Stimulated activated CD8-positive, alpha-beta memory T cell treated with anti-CD3 and anti-CD28 coated beads, Interleukin-7, amount 100 ng/mL, for 48 hours (primary cell): ENCODE measurements around the gene CACNA1G.

Experiments used
- DNase-seq, 2 donors: peaks; one replicate each; pipeline ENCODE4 v3.0.0-alpha.2; 2020; ENCODE audit warnings: low read depth in 1 of 2; ENCODE audit errors: extremely low read depth in 1 of 2

CACNA1G gene

DNA sequence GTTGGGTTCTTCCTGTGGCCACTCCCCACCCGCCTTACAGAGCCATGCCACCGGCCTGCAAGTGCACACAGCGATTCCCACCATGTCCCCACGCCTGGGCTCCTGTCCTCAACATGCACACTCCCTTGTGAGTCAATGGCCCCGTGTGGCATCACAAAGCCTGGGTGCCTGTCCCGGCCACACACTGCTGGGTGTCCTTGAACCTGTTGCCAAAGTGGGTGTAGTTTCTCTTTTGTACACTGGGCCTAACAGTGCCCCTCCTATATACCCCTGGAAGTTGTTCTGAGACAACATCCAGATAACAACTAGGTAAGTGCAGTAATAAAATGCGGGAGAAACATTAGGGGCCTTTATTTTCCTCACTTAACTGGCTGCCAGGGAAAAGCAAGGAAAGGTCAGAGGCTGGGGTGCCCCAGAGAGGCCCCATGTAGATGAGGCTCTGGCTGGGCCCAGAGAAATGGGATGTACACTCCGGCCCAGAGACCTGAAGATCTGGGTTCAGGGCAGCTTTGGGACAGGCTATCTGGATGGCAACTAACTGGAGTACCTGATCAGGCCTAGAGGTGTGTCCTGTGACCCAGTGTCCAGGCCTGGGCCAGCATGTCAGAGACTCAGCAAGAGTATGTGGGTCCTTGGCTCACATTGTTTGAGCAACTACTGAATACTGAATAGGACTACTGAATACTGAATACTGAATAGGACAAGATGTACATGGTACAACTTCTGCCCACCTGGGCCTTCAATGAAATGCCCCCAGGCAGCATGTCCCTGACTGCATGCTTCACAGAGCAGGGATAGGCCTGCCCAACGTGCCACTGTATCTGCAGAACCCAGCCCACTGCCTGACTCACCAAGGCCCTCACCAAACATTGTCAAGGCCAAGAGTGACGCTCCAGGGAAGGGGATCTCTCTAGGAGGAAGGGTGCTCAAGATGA is 82.5 kb downstream of the CACNA1G start:
- DNase-seq, result no peak

DNA sequence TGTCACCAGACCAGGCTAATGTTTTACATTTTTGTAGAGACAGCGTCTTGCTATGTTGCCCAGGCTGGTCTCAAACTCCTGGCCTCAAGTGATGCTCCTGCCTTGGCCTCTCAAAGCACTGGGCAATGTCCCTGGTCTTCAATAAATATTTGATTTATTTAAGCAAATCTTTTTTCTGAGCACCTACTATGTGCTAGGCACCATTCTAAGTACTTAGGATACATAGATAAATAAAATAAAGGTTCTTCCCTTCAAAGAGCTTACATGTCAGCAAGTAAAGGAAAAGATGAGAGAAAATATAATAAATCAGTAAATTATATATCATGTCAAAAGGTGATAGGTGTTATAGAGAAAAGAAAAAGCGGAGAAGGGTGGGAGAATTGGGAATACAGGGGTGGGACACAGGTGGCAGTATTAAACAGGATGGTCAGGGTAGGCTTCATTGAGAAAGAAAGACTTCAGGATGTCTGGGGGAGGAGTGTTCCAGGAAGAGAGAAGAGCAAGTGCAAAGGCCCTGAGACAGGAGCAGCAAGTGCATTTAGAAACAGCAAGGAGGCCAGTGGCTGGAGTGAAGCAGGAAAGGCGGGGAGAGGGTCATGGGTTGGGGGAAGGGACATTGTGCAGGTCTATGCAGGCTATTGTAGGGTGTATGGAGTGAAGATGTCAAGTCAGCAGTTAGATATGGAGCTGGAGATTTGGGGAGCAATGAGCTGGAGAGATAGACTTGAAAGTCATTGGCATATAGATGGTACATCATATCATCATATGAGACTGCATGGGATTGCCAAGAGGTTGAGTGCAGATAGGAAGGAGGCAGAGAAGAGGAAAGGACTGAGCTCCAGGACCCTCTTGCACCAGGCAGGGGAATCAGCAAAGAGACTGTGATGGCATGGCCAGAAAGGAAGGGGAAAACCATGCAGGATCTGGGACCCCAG is 85.5 kb downstream of the CACNA1G start:
- DNase-seq, result no peak

DNA sequence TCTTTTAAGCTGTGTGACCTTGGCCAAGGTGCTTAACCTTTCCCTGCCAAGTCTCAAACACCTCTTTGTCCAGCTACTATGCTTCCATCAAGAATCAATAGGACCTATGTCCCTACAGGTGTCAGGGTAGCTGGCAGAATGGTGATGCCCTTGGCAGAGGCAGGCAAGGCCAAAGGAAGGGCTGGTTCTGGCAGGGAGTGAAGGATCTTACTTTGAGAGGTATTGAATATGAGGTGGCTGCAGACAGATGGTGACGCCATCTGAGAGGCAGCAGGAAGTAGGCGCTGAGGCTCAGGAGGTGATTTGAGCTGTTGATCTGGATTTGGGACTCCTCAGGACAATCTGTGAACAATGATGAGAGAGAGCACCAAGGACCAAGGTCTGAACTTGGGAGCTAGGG is 86.7 kb downstream of the CACNA1G start:
- DNase-seq, result no peak

DNA sequence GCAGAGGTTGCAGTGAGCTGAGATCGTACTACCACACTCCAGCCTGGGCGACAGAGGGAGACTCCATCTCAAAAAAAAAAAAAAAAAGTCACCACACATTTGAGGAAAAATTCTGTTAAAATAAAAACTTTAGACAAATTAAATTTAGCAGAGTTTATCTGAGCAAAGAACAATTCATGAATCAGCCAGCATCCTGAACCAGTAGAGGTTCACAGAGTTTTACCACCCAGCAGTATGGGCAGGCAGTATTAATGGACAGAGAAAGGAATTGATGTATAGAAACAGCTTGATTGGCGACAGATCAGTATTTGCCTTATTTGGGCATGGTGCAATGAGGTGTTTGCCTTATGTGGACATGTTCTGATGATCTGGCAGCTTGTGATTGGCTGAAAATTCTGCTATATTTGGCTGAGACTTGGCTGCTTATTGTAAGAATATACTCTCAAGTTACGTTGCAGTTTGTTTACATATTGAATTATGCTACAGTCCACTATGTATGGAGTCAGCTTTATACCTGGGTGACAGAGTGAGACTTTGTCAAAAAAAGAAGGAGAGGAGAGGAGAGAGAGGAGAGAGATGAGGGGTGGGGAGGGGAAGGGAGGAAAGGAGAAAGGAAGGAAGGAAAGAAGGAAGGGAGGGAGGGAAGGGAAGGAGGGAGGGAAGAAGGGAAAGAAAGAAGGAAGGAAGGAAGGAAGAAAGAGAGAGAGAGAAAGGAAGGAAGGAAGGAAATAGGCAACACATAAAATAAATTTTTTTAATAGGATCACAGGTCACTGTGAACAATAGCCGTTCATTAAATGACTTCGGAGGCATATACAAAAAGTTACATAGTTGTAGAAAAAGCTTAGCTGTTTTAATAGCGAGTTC is 88.8 kb downstream of the CACNA1G start:
- DNase-seq, result no peak

DNA sequence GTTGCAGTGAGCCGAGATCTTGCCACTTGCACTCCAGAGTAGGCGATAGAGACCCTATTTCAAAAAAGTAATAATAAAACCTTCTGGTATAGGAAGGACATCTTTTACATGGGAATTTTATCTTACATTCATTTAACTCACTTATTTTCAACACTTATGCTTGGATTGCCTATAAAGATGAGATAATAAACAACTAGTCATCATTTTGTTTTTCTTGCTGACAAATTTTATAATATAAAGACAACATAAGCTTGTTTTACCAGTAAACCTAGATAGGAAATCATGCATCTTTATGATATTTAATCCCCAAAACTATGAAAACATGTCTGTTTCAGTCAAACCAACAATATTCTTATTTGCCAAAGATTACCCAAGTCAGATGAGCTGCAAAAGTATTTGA is 91.1 kb downstream of the CACNA1G start:
- no peak for DNase-seq

DNA sequence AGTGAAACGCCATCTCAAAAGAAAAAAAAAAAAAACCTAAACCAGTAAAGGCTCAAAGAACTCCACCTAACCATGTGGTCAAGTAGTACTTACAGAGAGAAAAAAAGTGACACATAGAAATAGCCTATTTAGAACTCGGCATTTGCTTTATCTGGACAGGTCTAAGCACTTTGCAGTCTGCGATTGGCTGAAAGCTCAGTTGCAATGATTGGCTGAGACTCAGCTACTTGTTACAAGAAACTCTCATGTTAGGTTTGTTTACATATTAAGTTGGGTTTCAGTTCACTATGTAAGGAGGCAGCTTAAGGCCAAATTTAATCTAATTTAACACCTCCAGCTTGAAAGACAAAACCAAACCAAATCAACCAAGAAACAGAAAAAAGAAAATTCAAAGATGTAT is 93.2 kb downstream of the CACNA1G start:
- DNase-seq, result no peak

DNA sequence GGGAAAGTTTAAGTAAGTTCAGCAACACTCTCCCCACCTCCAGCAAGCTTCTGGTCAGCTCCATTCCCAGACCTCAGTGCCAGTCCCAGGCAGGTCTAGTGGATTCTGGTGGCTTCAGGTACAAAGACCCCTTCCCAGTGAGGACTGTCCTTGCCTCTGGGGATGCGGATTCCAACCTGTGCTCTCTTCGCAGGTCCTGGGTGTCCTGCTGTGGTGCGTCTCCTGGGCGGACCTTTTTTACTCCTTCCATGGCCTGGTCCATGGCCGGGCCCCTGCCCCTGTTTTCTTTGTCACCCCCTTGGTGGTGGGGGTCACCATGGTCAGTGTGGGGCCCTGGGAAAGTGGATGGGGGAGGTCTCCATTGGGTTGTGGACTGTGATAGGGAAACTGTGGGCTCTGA is 96.0 kb downstream of the CACNA1G start:
- DNase-seq, result no peak

DNA sequence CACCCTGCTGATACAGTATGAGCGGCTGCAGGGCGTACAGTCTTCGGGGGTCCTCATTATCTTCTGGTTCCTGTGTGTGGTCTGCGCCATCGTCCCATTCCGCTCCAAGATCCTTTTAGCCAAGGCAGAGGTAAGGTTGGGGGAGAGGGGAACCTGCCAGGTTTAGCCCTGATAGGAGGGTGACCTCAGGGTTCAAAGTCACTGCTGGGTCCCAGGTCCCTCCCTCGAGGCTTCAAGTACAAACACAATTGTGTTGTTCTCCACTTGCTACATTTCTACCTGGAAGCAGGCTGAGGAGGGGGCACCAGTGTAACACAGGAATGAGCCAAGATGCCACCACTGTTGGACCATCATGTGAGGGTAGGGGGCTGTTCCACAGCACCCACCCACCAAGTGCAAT is 96.5 kb downstream of the CACNA1G start:
- no peak for DNase-seq

DNA sequence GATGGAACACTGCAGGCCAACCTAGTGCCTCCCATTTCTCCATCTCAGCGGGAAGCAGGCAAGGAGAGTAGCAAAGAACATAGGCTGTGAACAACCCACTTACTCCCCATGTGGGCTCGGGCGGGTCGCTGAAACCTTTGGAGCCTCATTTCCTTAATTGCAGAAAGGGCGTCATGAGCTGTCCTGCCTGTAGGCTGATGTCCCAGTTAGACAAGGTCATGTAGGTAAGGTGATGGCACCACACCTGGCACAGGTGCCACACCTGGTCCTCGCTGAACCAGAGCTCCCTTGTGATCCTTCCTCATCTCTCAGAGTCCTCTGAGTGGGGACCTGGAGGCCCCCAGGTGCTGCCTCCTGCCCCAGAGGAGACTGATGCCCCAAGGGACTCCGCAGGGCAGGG is 97.1 kb downstream of the CACNA1G start:
- no peak for DNase-seq

DNA sequence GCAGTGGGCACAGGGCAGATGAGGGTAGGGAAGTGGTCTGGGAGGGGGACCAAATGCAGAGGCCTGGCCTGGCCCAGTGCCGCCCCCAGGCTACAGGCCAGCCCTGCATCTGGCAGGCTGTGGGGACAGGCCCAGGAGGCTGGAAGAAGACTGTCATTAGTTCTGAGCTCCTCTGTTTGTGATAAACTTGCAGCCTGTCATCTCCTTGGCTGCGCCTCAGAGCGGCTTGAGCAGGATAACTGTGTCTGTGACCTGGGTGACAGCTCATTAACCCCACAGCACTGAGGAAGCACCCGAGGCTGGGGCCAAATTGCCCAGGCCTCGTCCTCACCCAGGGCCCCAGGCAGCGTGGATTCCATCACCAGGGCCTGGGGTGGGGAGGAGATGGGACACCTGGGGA is 98.1 kb downstream of the CACNA1G start:
- DNase-seq, result no peak

DNA sequence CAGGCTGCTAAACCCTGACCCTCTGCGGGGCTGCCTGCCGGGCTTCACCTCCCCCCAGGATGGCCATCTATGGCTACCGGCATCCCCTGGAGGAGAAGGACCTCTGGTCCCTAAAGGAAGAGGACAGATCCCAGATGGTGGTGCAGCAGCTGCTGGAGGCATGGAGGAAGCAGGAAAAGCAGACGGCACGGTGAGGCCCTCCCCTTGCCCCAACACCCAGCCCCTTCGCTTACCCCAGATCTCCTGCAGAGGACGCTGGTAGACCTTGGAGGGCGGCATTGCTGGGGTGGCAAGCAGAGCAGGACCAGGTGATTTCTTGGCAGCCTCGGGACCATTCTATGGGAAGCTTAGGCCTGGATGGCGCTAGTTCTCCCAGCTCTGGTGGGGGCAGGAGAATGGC is 98.7 kb downstream of the CACNA1G start:
- no peak for DNase-seq

DNA sequence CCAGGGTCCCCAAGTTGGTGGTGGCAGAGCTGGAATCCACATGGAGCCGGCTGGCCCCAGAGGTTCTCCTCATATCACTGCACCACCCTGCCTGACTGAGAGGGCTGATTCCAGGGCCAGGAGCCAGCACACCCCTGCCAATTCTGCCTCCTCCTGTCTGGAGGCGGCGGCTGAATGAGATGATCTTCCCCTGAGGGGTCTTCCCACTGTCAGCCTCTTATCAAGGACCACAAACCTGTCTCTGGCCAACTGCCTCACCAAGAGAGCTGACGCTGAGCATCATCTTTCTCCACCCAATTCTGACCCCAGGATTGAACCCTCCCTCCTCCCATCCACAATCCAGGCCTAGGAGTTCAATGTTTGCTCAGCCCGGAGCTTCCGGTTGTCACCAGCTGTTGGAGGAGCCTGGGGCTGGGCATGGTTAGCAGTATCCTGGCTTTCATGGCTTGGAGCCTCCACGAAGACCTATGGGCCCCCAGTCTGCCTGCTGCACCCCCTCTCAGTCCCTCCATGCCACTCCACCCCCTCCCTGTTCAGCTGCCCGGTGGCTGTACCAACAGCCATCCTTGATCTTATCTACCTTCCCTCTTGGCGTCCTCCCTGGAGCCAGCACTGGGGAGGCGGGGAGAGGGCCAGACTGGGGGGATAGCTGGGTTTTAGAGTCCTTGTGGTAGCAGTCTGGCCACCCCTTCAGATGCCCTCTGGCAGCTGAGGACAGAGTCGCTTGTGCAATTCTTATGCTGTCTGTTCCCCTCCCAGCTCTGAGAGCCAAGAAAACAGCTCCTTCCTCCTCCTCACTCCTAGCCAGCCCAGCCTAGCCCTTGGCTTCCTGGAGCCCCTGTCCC is 99.7 kb downstream of the CACNA1G start:
- DNase-seq, result no peak

DNA sequence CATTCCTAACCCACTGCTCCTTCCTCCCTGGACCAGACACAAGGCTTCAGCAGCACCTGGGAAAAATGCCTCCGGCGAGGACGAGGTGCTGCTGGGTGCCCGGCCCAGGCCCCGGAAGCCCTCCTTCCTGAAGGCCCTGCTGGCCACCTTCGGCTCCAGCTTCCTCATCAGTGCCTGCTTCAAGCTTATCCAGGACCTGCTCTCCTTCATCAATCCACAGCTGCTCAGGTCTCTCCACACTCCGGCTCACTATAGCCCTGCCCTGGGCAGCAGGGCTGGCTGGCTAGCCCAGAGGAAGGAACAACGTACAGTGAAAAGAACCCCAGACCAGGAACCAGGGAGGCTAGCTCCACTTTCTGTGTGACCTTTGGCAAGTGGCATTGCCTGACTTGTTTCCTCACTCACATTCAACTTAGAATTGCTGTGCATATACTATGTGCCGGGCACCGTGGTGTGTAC is 100.4 kb downstream of the CACNA1G start:
- no peak for DNase-seq

DNA sequence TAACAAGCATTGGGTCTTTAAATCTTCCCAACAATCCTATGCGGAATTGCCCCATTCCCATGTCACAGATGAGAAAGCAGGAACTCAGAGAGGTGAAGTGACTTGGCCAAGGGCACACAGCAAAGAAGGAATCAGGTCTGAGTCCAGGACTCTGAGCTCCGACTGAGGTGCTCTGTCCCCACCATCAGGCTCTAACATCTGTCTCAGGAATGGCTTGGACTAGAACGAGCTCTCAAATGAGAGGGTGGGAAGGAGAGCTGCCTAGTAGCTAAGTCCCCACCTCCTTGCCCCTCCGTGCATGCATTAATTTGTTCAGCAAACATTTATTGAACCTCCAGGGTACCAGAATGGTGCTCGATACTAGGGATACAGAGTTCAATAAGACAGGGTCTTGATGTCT is 100.8 kb downstream of the CACNA1G start:
- no peak for DNase-seq

DNA sequence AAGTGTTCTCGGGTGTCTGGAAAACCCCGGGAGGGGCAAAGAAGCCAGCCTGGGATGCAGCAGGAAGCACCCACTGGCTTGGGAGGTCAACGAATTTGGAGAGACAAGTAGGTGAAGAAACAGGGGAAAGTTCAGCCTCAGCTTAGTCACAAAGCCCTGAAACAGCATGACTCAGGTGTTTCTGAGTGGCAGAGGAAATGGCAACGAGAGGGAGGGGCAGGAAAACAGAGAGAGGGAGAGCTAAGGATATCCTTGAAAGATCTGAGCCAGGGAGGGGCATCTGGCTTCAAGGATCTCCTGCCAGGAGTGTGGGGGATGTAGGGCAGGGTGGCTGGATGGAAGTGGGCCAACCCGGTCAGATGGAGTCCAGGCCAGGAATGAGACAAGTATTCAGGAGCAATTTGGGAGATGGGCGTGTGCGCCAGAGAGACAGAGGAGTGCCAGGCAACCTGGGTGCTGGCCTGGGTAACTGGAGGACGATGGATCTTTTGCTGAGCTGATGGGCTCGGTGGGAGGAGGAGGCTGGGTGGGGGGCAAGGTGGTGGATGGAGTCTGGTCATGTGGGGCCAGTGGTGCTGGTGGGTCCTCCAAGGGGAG is 101.4 kb downstream of the CACNA1G start:
- peak in 1 of 2 donors; percentile 22 for DNase-seq

DNA sequence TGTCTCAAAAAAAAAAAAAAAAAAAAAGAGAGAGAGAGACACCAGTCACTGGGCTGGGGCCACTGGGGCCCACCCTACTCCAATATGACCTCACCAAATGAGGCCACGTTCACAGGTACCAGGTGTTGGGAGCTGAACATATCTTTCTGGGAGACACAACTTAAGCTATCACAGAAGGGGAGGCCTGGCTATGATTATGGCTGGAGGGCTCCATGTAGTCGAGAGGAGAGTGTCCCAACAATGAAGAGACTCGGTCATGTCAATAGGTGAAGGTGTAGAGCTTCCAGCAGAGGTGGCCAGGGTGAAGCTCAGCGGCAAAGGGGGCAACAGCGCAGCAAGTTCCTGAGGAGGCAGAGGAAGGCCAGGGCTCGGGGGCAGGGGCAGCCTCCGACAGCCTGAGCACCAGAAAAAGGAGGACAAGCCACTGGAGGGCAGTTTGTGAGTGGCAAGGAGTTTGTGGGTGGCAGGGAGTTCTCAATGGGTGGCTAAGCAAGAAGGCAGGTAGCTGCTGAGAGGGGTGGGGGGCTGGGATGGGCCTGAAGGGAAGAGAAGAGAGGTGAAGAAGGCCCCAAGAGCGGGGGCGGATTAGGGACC is 102.2 kb downstream of the CACNA1G start:
- DNase-seq, result no peak

DNA sequence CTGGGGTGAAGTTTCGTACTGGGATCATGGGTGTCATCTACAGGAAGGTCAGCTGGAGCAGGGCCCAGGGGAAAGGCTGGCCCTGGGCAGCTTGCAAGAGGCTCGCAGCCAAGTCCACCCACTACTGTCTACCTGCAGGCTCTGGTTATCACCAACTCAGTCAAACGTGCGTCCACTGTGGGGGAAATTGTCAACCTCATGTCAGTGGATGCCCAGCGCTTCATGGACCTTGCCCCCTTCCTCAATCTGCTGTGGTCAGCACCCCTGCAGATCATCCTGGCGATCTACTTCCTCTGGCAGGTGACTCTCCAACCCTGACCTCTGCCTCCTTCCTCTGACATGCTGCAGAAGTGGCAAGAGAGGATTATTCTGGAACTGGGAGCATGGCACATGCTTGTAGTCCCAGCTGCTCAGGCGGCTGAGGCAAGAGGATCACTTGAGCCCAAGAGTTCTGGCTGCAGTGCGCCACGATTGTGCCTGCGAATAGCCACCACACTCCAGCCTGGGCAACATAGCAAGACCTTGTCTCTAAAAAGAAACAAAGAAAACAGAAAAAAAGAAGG is 103.4 kb downstream of the CACNA1G start:
- DNase-seq, result no peak

DNA sequence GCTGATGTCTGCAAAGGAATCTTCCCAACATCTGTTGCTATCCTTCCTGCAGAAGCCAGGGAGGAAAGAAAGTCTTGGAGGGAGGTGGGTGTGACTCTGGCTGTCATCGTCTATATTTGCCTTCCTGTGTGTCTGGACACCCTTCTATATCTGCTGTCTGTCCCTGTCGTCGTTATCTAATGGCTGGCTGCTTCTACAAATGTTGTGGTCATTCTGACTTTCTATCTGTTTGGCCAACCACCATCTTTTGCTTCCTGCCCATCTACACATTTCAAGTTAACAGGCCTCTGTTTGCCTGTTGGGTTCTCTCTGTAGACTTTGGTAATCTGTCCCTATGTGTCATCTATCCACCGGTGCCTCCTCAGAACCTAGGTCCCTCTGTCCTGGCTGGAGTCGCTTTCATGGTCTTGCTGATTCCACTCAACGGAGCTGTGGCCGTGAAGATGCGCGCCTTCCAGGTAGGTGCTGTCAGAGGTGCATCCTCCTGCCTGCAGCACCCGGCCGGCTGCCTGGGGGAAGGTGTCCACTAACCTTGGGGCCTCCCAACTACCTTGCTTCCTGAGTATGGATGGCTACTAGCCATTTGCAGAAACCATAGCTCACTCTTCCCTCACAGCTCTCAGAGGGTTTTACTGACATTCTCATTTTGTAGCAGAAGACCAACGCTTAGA is 104.4 kb downstream of the CACNA1G start:
- no peak for DNase-seq
